ENCODE data around the gene SLC27A2.

SLC27A2 gene

DNA sequence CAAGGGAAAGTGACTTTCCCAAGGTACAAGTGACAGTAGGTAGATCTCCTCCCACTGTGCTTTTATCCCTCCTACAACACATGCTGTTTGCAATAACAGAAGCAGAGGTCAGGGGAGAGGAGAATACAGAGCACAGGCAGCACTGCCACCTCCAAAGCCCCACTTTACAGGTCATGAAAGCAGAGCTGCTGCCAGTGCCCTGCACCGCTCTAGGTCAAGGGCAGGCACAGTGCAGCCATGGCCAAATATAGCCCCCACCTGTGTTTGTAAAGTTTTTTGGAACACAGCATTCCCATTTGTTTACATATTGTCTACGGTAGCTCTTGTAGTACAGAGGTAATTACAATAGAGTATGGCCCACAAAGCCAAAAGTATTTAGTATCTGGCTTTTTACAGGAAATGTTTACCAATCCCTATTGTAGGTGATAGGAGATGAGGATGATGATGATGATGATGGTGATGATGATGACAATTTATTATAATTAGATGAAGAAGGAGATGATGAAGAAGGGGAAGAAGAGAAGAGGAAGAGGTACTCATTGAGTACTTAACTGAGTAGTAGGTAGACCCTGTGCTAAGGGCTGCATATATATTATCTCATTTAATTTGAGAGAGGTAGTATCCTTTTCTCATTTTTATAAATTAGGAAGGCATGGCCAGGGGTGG is 63.1 kb downstream of the SLC27A2 start:
- DNase-seq: no peak

DNA sequence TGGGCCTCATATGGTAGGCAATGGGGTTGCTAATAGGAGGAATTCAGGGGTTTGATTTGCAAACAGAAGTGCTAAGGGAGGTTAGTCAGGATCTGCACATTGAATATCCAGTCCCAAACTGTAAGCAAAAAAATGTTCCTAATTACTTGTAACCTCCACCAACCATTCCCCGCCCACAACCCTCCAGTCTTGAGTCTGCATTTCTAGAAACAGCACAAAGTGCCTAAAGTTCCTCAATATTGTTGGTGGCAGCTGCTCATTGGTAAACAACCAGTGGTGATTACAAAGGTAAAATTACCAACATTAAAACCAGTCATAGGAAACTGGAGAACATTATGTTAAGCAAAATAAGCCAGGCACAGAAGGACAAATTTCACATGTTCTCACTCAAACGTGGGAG is 64.6 kb downstream of the SLC27A2 start:
- DNase-seq: no peak

DNA sequence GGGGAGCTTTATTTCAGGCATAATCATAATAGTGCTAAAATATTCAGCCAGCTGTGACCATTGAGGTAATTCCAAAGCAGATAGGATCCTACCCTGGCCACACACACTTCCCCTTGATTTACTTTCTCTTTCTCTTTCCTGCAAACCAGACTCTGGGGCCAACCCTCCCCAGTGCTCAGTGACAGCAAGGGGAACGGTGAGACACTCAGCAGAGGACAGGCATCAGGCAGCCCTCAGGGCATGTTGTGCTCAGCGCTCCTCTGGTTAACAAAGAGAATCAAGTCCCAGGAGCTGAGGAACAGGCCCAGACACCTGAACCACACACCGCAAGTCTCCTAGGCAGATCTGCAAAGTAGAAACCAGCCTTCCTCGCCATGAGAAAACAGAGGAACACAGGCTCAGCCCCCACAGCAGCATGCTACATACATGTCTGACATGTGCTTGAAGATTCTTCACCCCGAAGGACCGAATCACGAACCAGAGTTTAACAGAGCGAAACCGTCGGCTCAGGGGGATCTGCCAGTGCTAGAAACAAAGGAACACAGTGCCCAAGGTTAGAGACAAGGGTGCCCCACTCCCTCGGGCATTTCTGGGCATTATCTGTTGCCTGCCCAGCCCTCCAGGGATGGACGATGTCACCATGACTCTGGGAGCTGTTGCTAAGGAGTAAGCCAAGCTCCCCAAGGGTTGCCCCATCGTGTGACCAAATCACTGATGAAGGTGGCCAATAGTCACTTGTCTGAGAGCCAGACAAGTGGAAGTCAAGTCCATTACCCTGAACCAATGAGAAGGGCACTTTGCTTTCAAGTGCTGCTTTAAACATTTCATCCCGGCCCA is 66.0 kb downstream of the SLC27A2 start:
- DNase-seq: no peak

DNA sequence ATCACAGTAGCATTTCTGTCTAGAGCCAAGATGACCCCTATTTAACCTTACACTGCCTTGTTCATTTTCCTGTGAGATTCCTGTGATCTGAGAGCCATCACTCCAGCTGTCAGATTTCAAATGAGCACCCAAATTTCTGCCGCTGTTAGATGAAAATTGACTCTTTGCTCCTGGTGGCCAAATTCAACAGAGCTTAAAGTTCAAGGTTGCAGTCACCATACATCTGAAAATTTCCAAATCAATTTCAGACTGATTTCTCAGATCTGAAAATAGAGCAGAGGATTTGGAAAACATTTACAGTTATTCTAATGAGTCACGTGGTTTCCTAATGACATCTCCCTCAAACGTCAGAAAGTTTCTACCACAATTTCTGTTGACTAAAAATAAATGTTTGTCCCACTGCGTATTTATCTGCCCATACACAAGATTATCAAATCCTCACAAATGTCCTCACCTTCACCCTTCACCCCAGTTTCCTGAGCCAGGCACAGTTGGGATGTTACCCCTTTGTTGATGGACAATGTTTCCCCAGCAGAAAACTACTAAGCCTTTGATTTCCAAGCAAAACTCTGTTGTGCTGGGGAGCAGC is 67.1 kb downstream of the SLC27A2 start:
- DNase-seq: no peak

DNA sequence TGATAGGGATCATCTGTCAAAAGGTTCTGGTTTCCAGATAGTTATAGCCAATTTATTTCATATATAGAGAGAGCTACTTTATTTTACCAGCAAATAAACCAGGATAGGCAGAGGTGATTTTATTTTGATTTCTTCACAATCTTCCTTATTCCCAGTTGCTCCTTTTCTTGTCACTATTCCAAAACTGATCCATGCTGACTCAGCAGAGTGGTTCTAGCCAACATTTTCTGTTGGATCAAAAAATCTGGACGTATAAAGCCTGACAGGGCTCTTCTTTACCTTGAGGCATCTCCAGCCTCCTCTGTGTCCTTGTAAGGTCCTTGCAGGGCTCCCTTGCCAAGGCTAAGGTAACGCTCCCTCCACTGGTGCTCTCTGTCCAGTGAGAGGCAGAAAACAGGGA is 67.7 kb downstream of the SLC27A2 start:
- no peak for DNase-seq

DNA sequence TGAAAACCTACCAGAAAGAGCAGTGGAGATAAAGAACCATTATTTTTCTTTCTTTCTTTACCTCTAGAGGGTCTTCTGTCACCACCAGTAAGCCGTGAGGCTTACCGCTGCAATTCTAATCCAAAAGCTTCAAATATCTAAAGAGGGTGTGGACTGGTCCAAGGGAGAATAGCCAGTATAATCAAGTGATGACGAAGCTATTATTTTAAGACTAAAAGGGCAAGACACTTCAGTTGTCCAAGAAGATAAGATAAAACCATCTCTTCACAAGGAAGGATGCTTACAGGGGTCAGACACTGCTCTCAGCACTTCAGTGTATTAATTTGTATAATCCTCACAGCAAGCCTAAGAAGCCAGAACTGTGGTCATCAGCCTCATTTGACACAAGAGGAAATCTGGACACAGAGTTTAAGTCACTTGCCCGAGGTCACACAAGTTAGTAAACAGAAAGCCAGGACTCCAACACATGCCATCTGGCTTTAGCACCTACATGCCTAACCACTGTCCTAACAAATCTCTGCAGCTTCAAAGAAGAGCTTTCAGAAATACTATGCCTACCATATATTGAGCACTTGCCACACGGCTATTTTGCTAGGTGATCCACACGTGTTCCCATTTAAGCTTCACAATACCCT is 68.9 kb downstream of the SLC27A2 start:
- DNase-seq: no peak

DNA sequence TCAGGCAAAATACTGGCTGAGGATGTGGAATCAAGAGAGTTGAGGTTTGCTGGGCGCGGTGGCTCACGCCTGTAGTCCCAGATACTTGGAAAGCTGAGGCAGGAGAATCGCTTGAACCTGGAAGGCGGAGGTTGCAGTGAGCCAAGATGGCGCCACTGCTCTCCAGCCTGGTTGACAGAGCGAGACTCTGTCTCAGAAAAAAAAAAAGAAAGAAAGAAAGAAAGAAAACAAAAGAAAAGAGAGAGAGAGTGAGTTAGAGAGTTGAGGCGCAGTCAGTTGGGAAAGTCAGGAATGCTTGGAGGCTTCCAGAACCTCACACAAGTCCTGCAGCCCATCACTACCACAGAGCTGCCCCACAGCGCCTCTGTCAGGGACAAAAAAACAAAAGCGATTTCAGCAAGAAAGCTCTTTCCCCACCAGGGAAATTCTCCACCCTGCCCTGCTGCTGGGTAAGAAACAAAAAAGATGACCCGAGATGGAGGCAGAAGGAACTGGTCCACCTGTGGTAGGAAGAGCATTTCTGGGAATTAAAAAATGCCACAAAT is 69.7 kb downstream of the SLC27A2 start:
- no peak for DNase-seq

DNA sequence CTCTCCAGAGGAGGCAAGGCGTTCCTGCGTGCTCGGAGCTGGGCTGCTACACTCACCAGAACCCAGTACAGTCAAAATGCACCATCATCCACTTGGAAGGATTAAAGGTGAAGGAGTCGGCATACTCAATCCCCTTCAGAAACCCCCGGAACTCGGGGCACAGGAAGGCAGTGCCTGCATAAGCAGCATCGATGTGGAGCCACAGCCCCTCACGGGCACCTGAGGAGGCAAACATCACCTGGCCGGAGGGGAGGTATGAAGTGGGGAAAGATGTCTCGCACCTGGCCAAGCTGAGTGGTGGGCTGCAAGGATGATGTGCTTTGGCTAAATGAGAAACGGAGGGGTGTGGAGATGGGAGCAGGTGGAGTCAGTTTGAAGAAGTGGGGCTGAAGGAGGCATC is 70.6 kb downstream of the SLC27A2 start:
- DNase-seq: no peak

DNA sequence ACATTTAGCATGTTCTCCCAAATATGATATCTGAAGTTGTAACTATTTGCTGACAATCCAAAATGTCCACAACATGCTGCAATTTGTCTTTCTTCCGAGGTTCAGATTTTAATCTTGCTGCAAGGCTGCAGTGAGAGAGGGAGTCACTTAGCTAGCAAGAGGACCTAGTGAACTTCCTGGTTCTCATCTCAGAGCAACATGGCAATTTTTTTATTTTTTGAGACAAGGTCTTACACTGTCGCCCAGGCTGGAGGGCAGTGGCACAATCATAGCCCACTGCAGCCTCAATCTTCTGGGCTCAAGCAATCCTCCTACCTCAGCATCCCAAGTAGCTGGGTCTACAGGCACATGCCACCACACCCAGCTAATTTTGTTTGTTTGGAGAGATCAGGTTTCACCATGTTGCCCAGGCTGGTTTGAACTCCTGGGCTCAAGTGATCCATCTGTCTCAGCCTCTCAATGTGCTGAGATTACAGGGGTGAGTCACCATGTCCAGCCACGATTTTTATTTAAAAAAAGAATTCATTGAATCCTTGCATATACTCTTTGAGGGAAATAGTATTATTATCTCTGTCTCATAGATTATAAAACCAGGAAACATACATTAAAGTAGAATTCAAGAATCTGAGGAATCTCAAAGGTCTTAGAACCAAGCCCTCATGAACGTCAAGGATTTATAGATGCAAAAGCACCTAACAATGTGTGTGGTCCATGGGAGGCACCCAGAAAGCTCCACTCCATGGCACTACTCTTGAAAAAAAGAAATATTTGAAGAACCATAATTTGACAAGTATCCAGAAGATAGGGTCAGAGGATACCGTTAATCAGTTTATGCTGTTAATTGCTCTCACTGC is 74.4 kb downstream of the SLC27A2 start:
- DNase-seq: no peak

DNA sequence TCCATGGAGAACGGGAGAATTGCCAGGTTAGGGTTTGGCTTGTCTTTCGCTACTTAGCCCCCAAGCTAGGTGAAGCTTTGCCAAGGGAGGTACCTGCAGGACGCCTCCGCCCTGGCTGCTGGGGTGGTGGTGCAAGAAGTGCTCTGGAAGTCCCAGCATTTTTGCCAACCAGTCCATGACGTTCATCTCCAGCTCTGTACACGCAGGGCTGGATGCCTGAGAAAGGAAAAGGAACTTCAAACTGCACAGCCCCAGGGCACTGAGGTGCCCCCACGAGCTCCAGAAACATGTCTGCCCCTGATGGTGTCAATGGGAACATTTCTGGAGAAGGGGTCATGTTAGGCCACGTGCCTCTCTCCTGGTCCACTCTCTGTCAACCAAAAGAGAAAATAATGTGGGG is 75.3 kb downstream of the SLC27A2 start:
- no peak for DNase-seq

DNA sequence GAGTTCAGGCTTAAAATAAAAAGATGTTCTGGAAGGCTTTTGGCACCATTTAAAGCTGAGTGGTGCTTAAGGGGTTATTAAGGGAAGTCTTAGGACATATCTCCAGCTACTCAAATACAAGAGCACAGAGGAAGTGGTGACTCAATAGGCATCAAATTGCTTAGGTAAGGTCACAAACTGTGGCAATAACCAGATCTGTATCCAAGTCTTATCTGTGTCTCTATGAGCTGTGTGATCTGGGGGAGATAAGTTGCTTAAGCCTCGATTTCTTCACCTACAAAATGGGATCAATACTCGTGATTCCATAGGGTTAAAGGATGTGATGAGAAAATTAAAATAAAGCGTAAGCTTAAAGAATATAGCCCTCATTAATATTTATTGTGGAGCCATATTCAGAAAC is 75.9 kb downstream of the SLC27A2 start:
- DNase-seq: peak; percentile 35

DNA sequence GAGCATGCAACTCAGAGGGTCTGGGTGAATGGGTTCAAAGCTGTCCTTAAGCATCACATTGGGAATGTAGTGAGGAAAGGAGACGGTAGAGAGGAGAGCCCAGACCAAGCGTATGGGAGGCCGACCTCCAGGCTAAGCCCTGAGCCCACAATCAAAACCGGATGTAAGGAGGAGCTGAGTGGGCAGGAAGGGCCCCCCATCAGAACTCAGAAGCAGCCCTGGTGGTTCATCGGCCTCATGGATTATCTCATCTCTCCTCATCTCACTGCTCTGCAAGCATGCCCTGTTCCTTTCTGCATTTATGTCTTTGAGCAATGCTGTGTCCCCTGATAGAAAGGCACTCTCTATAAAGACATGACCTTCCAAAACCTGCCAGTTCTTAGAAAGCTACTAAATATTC is 77.3 kb downstream of the SLC27A2 start:
- no peak for DNase-seq

DNA sequence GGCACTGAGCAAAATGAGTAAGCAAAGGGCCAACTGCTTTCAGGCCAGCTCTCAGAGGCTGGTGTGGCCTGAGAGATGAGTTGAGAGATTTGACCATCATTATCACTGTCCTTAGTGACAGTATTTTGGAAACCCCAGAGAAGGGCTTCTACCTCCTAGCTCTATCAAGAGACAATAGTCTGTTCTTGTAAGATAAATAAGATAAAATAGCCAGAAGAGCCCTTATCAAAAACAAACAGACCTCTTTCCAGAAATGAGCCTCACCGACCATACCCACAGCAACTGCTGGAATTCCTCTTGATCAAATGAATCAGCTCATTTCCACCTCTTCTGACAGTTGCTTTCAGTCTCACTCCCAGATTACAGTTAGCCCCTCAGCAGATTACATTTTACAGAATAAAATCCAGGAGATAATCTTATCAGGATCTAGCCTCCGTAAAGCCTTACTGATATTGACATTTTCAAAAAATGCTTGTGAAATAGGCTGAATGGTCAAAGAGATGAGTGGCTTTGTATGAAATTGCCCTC is 79.0 kb downstream of the SLC27A2 start:
- no peak for DNase-seq

DNA sequence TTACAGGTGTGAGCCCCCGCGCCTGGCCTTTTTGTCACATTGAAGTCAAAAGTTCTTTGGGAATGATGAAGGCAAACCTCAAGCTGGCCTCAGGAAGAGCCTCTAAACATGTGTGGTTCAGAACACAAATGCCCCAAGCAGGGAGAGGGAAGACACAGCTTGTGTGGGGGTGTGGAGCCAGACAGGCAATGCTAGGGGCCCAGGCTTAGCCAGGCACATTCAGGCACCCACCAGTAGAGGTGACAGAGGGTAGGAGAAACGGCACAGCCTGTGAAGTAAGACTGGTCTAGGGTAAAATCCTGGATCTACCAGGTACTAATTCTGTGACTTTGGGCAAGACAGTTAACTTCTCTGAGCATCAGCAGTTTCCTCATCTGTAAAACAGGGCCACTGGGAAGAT is 80.0 kb downstream of the SLC27A2 start:
- no peak for DNase-seq

DNA sequence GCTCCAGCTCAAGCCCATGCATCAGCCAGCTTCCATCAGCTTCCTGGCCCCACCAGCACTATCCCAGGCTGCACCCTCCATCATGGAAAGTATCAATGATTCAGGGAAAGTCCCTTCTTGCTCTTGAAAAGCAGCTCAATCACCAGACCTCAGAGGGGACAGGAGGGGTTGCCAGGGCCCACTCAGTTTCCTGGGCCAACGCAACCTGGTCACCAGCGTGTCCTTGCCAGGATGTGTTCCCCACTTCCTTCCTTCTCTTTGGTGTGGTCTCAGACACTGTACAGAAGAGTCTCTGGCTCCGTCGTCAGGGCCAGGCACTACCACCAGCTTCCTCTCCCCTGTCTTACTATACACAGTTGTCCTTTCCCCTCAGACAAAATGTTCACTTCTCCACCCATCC is 80.5 kb downstream of the SLC27A2 start:
- DNase-seq: no peak

DNA sequence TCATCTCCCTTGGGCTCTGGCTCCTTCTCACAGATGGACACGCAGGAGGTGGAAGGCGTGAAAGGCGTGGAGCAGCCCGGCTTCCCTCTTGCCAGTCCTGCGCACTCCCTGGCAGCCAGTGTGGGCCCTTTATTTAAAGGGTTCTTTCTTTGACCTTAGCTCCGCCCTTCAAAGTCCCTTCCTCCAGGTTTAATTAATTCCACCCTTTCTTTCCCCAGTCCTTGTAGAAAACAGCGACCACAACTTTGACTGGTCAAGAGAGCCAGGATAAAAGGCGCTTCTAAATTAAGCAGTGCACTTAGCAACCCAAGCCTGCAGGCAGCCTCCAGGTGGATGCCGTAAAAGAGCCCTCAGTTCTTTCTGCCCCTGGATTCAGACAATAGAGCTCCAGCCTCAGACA is 83.6 kb downstream of the SLC27A2 start, which contains the start of gene HDC:
Gene HDC, minus strand, starts transcription at position 107 of the 400 bp plus-strand sequence. Its CDS starts 103 bp downstream, at position 4.
- no peak for DNase-seq

DNA sequence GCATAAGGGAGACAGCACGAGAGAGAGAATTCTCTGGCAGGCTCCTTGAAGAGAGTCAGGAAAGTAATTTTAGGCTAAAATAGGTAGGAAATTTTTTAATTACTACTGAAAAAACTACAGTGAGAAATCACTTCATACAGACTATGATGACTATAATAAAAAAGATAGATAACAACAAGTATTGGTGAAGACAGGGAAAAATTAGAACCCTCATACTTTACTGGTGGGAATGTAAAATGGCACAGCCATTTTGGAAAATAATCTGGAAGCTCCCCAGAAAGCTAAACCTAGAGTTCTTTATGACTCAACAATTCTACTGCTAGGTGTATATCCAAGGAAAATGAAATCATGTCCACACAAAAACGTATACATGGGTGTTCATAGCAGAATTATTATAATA is 85.6 kb downstream of the SLC27A2 start:
- no peak for DNase-seq

DNA sequence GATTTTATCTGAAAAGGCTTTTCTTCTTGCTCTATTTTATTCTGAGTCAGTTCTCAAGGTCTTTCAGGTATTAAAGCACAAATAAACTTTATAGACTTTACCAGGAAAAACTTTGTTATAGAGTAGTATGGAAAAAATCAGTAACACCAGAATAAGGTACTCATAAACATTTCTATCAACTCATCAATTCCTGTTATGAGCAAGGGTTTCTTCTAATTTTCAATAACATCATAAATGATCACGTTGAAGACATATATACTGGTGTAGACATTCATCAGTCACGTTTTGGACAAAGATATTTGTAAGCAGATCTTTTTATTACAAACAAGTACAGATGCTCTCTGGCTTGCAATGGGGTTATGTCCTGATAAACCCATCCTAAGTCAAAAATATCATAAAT is 93.1 kb downstream of the SLC27A2 start:
- DNase-seq: no peak

DNA sequence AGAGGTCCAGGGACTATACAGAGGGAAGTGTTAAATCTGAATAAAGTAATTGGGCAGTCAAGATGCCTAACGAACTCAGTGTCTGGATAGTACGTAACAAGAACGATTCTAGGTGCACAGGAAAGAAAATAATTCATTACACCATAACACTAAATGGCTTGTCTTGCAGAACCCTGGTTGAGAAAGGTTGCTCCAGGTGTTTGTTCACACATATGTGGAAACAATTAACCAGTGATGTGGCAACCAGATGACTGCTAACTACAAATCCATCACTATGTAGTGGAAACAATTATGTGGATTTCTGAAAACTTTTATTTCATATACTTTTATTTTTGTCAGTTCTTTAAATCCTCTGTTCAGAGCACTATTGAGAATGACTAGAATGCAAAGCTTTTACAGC is 93.9 kb downstream of the SLC27A2 start:
- DNase-seq: no peak

DNA sequence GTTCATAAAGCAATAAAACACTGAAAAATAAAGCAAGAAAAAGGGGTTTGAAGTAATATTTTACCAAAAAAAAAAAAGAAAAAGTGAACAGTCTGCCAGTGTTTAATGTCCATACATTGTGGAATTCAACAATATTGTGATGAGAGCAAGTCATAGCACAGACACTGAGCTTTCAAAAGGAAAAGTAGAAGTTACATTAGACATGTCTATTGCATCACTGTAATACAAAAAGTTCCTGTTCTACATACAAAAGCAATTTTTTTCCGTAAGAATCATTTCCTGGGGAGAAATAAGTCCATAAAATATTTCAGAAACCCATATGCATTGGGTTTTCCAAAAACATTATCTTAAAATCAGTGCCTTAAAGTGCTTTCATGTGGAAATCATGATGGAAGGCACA is 95.4 kb downstream of the SLC27A2 start:
- DNase-seq: no peak

DNA sequence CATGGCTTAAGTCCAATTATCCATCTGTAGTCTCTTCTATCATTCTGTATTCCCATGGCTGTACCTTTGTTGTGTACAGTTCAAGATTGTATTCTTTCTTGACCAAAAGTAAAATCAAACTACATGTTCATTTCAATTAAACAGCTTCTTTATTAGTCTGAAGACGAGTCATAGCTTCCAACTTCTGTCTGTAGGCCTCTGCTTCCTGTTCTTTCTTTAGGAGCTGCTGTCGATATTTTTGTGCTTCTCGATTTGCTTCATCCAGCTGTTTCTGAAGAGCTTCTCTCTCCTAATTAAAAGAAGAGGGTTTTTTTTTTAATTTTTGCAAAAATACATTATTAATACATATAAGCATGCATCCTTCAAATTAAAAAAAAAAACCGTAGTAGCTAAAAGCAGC is 96.5 kb downstream of the SLC27A2 start:
- DNase-seq: no peak

DNA sequence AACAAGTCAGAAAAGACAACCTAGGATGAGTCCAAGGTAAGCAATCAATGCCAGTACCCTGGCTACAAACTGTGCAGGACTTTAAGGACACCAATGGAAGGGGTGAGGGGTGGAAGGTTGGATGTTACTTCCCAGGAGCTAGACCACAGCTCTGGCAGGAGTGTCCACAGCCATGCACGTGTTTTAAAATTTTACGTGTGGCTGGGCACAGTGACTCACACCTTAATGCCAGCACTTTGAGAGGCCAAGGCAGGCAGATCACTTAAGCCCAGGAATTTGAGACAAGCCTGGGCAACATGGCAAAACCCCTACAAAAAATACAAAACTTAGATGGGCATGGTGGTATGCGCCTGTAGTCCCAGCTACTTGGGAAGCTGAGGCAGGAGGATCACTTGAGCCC is 98.3 kb downstream of the SLC27A2 start:
- DNase-seq: no peak

Measured in NCI-H2029 (cell line).